ENCODE measurements around the gene RIOX2. TPM values are rescaled to one million over a fixed set of nuclear protein-coding genes. Genes with fewer than 3 reads are reported as not detected.

The RIOX2 gene
- polyA plus RNA-seq, 1 donor from 2014 or later = 0.48 TPM

- H4K20me1 ChIP-seq (ENCODE audit: insufficient read depth) = no peaks in the 10 kb centered on the region
- H3K79me2 ChIP-seq (replicated peaks; ENCODE audit: insufficient read depth, low read length) = no peaks in the 10 kb centered on the region
- no peaks in the 10 kb centered on the region for H3K9me3 ChIP-seq (ENCODE audit: low read length)
- H3K9ac ChIP-seq (ENCODE audit: low read length) = no peak overlapping the region
- no peak overlapping the region for H2AFZ ChIP-seq (ENCODE audit: low read depth, low read length)
- no peaks in the 10 kb centered on the region for H3K36me3 ChIP-seq (ENCODE audit: insufficient read depth, low read length)
- no peak overlapping the region for H3K4me2 ChIP-seq (ENCODE audit: low read length)
- H3K9me2 ChIP-seq (ENCODE audit: insufficient read depth, low read length) = no peaks in the 10 kb centered on the region
- no peak overlapping the region for H3K4me3 ChIP-seq (ENCODE audit: low read length)
- TF ChIP-seq RAD21 (conservative IDR thresholded peaks at IDR 0.05) (no peak), EZH2 (IDR thresholded peaks at IDR 0.05; ENCODE audit: borderline replicate concordance, insufficient read depth, low read length, poor library complexity, severe bottlenecking) (no peak), EP300 (conservative IDR thresholded peaks at IDR 0.05; ENCODE audit: poor library complexity, severe bottlenecking) (no peak), POLR2AphosphoS5 (IDR thresholded peaks at IDR 0.05) (no peak), MXI1 (conservative IDR thresholded peaks at IDR 0.05; ENCODE audit: poor library complexity, severe bottlenecking) (no peak), SMC3 (conservative IDR thresholded peaks at IDR 0.05; ENCODE audit: poor library complexity) (no peak), CTCF (IDR thresholded peaks at IDR 0.05; ENCODE audit: poor library complexity, severe bottlenecking) (no peak)
- no peak overlapping the region for H3K27ac ChIP-seq (ENCODE audit: low read length)
- no peaks in the 10 kb centered on the region for H3K27me3 ChIP-seq (ENCODE audit: insufficient read depth, low read depth, low read length)
- no peaks in the 10 kb centered on the region for H3F3A ChIP-seq (ENCODE audit: insufficient read depth, low read length, poor library complexity, severe bottlenecking)
These were observed 3.9 kb downstream of the RIOX2 start for GRCh38 chr3:97968376-97968775.

GRCh38 chr3:97967966-97968365, 4.3 kb downstream of the RIOX2 start:
- TF ChIP-seq EZH2 (IDR thresholded peaks at IDR 0.05; ENCODE audit: borderline replicate concordance, insufficient read depth, low read length, poor library complexity, severe bottlenecking) = no peak
- no peak for TF ChIP-seq MXI1 (conservative IDR thresholded peaks at IDR 0.05; ENCODE audit: poor library complexity, severe bottlenecking)
- no peak for TF ChIP-seq SMC3 (conservative IDR thresholded peaks at IDR 0.05; ENCODE audit: poor library complexity)
- no peak for TF ChIP-seq TAF1 (IDR thresholded peaks at IDR 0.05; ENCODE audit: low read depth)
- TF ChIP-seq REST (IDR thresholded peaks at IDR 0.05; ENCODE audit: borderline replicate concordance) = no peak
- no peak for TF ChIP-seq POLR2AphosphoS5 (IDR thresholded peaks at IDR 0.05)
- TF ChIP-seq CTCF (IDR thresholded peaks at IDR 0.05; ENCODE audit: poor library complexity, severe bottlenecking) = no peak
- no peak for TF ChIP-seq RAD21 (conservative IDR thresholded peaks at IDR 0.05)
- TF ChIP-seq EP300 (conservative IDR thresholded peaks at IDR 0.05; ENCODE audit: poor library complexity, severe bottlenecking) = no peak
- Histone ChIP-seq H4K20me1 (ENCODE audit: insufficient read depth) (no peaks in the 10 kb centered on the region), H3K27ac (ENCODE audit: low read length) (no peak overlapping the region), H3K9ac (ENCODE audit: low read length) (no peak overlapping the region), H3K9me3 (ENCODE audit: low read length) (no peaks in the 10 kb centered on the region), H3F3A (ENCODE audit: insufficient read depth, low read length, poor library complexity, severe bottlenecking) (no peaks in the 10 kb centered on the region), H3K9me2 (ENCODE audit: insufficient read depth, low read length) (no peaks in the 10 kb centered on the region), H2AFZ (ENCODE audit: low read depth, low read length) (no peak overlapping the region), H3K4me2 (ENCODE audit: low read length) (no peak overlapping the region), H3K79me2 (replicated peaks; ENCODE audit: insufficient read depth, low read length) (no peaks in the 10 kb centered on the region), H3K4me3 (ENCODE audit: low read length) (no peak overlapping the region), H3K27me3 (ENCODE audit: insufficient read depth, low read depth, low read length) (no peaks in the 10 kb centered on the region), H3K36me3 (ENCODE audit: insufficient read depth, low read length) (no peaks in the 10 kb centered on the region)

Measured in neural cell (in vitro differentiated cells).